Liver (tissue), 2 donors: ENCODE results near the gene CDKN1B.

ENCODE experiments used
- TF ChIP-seq, protein P1 (sequence below): fragments of 150-350 bp; IDR thresholded peaks from 2 replicates; pipeline ENCODE4 v1.5.1; 2017; ENCODE audit warnings: improper control_type of control experiment, low read depth, low read length; ENCODE audit not compliant: missing input control
- TF ChIP-seq, protein P2 (sequence below): IDR thresholded peaks from 2 replicates; pipeline ENCODE4 v1.6.1; 2016; ENCODE audit warnings: antibody characterized with exemption
- donor health status: healthy.

DNA sequence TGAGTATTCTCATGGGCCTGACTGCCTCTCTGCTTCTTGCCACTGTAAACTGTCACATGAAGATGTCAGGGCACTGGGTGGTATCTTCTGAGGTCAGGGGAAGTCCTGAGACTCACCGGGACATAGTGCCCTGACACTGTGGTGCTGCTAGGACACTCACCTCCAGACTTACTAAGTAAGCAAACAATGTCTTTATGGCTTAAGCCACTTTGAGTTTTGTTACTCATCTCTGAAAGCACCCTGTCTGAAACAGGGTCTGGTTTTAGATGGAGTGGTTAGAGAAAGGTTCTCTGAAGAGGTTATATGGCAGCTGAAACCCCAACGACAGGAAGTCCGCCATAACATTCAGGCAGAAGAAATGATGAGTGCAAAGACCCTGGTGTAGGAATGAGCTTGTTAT lies 43.9 kb upstream of the CDKN1B start:
- TF ChIP-seq, protein P1, sequence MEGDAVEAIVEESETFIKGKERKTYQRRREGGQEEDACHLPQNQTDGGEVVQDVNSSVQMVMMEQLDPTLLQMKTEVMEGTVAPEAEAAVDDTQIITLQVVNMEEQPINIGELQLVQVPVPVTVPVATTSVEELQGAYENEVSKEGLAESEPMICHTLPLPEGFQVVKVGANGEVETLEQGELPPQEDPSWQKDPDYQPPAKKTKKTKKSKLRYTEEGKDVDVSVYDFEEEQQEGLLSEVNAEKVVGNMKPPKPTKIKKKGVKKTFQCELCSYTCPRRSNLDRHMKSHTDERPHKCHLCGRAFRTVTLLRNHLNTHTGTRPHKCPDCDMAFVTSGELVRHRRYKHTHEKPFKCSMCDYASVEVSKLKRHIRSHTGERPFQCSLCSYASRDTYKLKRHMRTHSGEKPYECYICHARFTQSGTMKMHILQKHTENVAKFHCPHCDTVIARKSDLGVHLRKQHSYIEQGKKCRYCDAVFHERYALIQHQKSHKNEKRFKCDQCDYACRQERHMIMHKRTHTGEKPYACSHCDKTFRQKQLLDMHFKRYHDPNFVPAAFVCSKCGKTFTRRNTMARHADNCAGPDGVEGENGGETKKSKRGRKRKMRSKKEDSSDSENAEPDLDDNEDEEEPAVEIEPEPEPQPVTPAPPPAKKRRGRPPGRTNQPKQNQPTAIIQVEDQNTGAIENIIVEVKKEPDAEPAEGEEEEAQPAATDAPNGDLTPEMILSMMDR, result no peak
- TF ChIP-seq, protein P2, sequence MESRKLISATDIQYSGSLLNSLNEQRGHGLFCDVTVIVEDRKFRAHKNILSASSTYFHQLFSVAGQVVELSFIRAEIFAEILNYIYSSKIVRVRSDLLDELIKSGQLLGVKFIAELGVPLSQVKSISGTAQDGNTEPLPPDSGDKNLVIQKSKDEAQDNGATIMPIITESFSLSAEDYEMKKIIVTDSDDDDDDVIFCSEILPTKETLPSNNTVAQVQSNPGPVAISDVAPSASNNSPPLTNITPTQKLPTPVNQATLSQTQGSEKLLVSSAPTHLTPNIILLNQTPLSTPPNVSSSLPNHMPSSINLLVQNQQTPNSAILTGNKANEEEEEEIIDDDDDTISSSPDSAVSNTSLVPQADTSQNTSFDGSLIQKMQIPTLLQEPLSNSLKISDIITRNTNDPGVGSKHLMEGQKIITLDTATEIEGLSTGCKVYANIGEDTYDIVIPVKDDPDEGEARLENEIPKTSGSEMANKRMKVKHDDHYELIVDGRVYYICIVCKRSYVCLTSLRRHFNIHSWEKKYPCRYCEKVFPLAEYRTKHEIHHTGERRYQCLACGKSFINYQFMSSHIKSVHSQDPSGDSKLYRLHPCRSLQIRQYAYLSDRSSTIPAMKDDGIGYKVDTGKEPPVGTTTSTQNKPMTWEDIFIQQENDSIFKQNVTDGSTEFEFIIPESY, result no peak
